Right lobe of liver (tissue), 4 donors: ENCODE measurements around the gene BPIFB3.
"Not testable (repeated sequence)": the region's sequence is repeated elsewhere in the genome, so short reads cannot be mapped to it uniquely, and the experiment has no call there.

ENCODE experiments used
- POLR2A ChIP-seq: fragments of 450-650 bp; IDR thresholded peaks from one replicate; pipeline ENCODE4 v1.6.1; 2017; ENCODE audit warnings: antibody characterized with exemption, mild to moderate bottlenecking
- TF ChIP-seq, protein P1 (sequence below), 4 donors: fragments of 200-600 bp in 3 of 4; fragments of 450-650 bp in 1 of 4; IDR thresholded peaks; one replicate each; pipeline versions ENCODE4 v1.5.1 to v1.8.0; 2016 to 2022; ENCODE audit warnings: antibody characterized with exemption in 4 of 4, mild to moderate bottlenecking in 2 of 4
- donor health status: DM: no; HTN: no; CAD: no.
- donor health status: DM: no; HTN: no; CAD: no.
- donor health status: DM: no; HTN: yes; CAD: no.

DNA sequence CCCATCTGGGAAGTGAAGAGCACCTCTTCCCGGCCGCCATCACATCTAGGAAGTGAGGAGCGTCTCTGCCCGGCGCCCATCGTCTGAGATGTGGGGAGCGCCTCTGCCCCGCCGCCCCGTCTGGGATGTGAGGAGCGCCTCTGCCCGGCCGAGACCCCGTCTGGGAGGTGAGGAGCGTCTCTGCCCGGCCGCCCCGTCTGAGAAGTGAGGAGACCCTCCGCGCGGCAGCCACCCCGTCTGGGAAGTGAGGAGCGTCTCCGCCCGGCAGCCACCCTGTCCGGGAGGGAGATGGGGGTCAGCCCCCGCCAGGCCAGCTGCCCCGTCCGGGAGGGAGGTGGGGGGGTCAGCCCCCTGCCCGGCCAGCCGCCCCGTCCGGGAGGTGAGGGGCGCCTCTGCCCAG, 61.8 kb downstream of the BPIFB3 start:
- TF ChIP-seq, protein P1, sequence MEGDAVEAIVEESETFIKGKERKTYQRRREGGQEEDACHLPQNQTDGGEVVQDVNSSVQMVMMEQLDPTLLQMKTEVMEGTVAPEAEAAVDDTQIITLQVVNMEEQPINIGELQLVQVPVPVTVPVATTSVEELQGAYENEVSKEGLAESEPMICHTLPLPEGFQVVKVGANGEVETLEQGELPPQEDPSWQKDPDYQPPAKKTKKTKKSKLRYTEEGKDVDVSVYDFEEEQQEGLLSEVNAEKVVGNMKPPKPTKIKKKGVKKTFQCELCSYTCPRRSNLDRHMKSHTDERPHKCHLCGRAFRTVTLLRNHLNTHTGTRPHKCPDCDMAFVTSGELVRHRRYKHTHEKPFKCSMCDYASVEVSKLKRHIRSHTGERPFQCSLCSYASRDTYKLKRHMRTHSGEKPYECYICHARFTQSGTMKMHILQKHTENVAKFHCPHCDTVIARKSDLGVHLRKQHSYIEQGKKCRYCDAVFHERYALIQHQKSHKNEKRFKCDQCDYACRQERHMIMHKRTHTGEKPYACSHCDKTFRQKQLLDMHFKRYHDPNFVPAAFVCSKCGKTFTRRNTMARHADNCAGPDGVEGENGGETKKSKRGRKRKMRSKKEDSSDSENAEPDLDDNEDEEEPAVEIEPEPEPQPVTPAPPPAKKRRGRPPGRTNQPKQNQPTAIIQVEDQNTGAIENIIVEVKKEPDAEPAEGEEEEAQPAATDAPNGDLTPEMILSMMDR (IDR thresholded peaks at IDR 0.05): not testable (repeated sequence)
- TF ChIP-seq POLR2A: not testable (repeated sequence)
